GM19238 (cell line): Measurements from ENCODE around the gene KHDC1L.
"Not testable (repeated sequence)": the region's sequence is repeated elsewhere in the genome, so short reads cannot be mapped to it uniquely, and the experiment has no call there.

ENCODE experiments used
- DNase-seq: peaks from one replicate; pipeline ENCODE4 v3.0.0; 2011; ENCODE audit warnings: low spot score; ENCODE audit not compliant: insufficient read length

The KHDC1L gene

DNA sequence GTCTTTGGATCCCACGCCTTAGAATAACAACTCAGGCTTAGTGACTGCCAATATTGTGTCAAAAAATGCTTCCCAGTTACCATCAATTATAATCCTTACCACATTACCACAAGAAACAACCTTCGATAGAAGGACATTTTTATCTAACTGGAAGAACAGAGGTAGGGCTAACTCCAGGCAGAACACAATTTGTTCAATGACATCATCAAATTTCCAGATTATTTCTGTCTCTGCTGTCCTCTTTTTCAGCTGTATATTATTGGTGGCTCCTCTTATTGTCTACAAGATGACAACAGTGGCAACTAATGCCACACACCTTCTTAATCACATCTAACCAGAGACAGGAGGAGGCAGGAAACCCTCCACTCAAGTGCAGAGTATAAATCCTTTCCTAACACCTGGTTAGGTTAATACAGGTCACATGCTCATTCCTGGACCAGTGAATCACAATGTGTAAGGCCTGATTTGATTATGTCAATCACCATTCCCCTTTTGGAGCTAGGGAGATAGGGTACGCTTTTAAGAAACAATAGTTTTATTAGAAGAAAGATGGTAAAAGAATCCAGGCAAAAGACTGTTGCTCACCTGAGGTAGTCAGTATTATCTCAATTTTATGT lies 18.0 kb downstream of the KHDC1L start:
- DNase-seq: no peak

DNA sequence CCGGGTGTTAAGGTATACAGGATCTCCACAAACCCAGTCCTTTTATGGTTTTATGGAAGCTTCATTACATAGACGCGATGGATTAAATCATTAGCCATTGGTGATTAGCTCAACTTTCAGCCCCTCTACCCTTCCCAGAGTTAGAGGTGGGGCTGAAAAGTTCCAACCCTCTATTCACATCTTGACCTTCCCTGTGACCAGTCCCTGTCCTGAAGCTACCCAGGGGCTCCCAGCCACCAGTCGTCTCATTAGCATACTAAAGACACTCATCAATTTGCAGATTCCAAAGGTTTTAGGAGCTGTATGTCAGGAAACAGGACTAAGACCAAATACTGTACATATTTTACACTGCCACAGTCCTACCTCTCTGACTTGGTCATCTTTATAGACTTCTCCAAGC lies 21.0 kb downstream of the KHDC1L start:
- DNase-seq: no peak

DNA sequence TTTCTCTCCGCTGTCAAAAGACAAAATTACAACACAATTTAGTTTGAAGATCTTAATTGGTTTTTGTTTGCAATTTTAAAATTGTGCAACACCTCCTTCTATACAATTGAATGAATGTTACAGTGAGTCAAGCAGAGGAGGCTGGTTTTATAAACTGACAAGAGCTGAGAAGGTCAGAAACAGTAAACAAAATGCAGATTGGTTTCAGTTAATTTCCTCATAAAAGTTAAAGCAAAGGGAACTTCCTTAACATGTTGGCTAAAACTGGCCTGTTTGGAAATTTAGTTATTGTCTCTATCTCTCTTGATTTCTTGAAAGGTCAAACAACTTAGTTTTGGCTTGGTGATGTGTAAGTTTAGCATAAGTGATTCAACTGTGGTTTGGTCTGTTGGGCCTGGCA lies 22.2 kb downstream of the KHDC1L start:
- DNase-seq: no peak

DNA sequence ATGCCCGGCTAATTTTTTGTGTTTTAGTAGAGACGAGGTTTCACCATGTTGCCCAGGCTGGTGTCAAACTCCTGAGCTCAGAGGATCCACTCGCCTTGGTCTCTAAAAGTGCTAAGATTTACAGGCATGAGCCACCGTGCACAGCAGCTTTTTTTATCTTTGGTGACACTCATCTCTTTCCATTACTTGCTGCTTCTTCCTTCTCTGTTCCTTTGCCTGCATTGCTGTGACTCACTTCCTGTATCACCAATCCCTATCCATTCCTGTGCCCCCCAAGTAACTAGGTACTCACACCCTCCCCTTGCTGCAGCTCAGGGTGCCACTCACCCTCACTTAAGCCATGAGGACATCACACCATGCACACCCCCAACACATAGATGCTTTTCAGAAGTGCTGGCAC lies 24.6 kb downstream of the KHDC1L start:
- no peak for DNase-seq

DNA sequence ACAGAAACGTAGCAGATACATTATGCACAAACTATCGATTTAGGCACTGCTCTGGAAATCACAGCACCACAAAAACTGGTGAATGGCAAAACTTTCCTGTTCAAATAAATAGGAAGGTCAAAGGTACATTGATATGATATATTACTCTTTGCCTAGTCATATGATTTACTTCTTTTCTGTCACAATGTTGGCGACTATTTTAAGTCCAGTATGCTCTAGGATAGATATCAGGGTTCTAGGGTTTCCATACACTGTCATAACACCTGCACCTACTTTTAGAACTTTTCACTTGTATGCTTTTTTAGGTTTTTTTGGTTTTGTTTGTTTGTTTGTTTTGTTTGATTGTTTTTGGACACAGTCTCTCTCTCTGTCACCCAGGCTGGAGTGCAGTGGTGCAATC lies 25.0 kb downstream of the KHDC1L start:
- no peak for DNase-seq

DNA sequence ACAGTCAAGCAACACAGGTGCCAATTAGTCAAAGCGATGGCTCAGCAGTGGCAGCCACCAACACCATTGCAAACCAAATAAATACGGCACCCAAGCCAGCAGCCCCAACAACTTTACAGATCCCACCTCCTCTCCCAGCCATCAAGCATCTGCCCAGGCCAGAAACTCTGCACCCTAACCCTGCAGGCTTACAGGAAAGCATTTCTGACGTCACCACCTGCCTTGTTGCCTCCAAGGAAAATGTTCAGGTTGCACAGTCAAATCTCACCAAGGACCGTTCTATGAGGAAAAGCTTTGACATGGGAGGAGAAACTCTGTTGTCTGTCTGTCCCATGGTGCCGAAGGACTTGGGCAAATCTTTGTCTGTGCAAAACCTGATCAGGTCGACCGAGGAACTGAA lies 30.6 kb downstream of the KHDC1L start:
- DNase-seq: no peak

DNA sequence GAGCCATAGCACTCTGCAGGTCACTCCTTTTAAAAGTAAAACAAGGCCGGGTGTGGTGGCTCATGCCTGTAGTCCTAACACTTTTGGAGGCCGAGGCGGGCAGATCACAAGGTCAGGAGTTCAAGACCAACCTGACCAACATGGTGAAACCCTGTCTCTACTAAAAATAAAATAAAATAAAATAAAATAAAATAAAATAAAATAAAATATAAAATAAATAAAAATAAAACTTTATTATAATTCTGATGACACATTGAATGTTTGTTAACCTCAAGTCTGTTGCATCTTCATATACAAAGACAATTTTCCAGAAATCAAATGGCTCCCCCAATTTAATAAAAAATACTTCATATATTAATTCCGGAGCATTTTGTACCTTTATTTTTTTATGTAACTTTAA lies 32.0 kb downstream of the KHDC1L start:
- DNase-seq: not testable (repeated sequence)

DNA sequence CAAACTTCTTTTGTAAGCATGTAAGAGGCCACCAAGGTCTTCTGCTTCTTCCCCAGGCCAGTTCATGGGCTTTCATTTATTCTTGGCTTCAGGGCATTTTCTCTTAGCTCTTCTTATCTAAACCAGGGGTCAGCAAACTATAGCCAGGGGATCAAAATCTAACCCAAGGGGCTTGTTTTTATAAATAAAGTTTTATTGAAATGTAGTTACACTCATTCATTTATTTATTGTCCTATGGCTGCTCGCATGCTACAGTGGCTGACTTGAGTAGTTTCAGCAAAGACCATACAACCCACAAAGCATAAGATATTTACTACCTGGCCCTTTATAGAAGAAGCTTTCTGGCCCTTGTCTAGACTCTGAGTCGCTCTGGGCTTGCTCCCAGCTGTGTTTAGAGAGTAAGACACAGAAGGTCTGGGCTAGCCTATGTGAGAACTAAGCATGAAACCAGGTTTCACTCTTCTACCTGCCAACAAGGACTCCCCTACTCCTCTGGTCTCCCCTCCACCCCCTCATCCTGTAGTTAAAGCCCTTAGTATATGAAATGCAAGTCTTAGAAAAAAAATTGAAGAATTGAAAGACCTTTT lies 43.2 kb downstream of the KHDC1L start:
- no peak for DNase-seq

DNA sequence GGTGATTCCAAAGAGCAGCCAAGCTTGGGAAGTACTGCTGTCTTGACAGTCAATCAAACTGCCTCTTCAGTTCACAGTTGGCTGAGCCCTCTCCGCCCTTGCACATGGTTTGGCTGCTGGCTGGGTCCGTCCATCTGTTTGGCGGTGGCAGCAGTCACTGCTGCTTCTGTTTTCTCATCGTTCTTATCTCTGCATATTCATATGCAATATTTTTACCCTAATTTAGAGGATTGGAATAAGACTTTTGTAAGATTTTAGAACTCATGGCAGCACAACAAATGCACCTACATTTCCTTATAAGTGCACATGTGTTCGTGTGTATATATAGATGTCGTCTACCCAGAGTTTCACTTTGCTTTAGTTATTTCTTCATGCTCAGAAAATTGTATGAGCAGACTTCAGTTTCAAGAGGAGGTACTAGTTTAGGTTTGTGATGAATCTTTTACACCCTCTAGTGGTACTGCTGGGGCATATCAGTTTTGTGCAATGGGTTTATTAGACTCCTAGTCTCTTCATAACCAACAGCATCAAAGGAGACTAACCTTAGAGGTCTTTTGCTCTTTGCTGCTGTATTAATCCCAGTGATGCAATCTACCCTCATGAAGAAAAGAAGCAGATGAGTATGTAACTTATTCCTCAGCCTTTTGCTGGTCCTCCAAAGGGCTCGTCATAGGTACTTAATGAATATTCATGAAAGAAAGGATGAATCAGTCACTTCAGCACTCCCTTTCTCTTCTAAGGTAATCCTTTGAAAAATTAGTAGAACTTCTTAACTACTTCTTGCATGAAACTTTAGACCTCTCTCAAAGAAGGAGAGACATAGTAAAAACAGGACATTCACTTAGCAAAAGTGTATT lies 44.3 kb downstream of the KHDC1L start:
- DNase-seq: peak; percentile 6

DNA sequence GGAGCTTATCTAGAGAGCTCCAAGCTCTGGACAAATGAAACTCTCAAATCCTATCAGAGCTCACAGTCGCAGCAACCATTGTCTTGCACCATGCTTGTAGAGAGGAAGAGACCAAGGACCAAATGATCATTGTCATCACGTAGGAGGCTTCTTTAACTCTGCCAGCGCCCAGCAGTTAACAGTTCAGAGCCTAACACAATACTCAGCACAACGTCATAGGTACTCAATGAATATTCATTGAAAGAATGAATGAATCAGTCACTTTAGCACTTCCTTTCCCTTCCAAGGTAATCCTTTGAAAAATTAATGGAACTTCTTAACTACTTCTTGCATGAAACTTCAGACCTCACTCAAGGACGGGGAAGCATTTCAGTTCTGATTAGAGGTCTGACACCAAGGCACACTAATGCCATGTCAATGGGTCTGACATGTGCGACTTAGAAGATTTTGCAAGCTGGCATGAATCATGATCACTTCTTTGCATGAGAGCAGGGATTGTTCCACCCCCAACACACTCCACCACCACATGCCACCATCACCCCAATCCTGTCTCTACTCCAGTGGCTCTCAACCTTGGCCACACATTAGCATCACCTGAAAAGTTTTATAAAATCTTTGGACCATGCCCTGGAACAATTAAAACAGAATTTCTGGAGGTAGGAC lies 45.1 kb downstream of the KHDC1L start:
- no peak for DNase-seq

DNA sequence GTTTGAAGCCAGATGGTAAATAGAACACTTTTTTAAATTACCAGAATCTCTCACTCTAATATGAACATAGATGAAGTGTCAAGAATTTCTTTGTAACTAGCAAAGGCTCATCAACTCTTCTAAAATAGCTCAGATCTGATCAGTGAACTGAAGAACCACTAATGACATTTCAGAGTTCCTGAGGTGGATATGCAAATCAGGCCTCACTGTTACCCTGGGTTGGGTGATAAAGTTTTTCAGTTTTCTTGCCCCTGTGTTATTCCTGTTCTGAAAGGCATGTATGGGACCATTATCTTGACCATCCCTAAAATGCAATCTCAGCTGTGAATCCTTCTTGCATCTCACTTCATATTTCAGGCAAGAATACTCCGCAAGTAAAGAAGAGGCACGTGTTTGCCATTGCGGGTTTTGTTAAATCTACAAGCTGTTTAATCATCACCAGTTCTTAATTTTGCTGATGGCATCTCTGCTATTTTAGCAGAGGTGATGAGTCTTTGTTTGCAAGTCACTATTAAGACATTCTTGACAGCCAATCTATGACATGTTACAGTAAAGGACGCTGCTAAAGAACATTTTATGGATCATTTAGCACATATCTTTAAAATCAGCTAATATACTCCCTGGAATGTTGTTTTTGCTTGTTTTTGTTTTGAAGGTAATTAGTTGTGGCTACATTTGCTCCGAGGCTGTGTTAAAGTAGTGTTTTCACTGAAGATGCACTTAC lies 47.9 kb downstream of the KHDC1L start:
- no peak for DNase-seq

DNA sequence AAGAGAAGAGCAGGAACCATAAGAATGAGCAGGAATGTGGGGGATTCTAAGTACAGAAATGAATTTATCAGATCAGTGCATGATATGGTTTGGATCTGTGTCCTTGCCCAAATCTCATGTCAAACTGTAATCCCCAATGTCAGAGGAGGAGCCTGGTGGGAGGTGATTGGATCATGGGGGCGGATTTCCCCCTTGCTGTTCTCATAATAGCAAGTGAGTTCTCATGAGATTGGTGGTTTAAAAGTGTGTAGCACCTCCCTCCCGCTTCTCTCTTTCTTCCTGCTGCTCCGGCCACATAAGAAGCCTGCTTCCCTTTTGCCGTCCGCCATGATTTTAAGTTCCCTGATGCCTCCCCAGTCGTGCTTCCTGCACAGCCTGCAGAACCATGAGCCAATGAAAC lies 49.2 kb downstream of the KHDC1L start:
- no peak for DNase-seq

DNA sequence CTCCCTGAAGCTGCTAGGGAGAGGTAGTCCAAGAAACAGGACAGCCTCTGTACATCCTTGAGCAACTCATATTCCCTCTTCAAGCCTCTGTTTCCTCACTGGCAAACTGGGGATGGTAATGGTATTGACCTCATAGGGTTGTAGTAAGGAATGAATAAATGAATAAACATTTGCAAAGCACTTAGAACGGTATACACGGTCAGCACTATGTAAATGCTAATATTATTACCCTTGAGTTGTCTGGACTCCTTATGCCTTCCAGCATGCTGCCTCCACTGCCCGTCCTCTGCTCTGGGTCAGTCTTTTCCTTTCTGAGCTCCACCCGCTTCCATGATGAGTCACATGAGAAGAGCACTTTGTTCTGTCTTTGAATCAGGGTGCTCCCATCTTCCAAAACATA lies 50.6 kb downstream of the KHDC1L start:
- no peak for DNase-seq
